Thyroid gland (tissue), 4 donors: ENCODE data around the gene PLA2G2D. TPM values are rescaled to one million over a fixed set of nuclear protein-coding genes. Genes with fewer than 3 reads are reported as not detected.

ENCODE experiments used
- DNase-seq, 2 donors: peaks; one replicate each; pipeline ENCODE4 v3.0.0-alpha.2; 2019
- H3K27ac ChIP-seq, 3 donors: fragments of 200-600 bp; sonication (generic); 1 replicate in 2 of 3; 2 replicates in 1 of 3; pipeline ENCODE4 v1.5.1; 2016 to 2019; ENCODE audit warnings: mild to moderate bottlenecking in 1 of 3, moderate library complexity in 1 of 3
- H3K27me3 ChIP-seq: fragments of 200-600 bp; sonication (generic); one replicate; pipeline ENCODE4 v1.5.1; 2019
- H3K36me3 ChIP-seq, 2 donors: fragments of 200-600 bp; sonication (generic); one replicate each; pipeline ENCODE4 v1.5.1; 2016 to 2019
- H3K4me1 ChIP-seq, 2 donors: fragments of 200-600 bp; sonication (generic); one replicate each; pipeline ENCODE4 v1.5.1; 2017 to 2019
- H3K4me3 ChIP-seq, 3 donors: fragments of 200-600 bp; sonication (generic); replicated peaks in 1 of 3; 1 replicate in 2 of 3; 2 replicates in 1 of 3; pipeline ENCODE4 v1.5.1; 2016; ENCODE audit warnings: mild to moderate bottlenecking in 1 of 3
- H3K9me3 ChIP-seq: fragments of 200-600 bp; sonication (generic); one replicate; pipeline ENCODE4 v1.5.1; 2017
- CTCF ChIP-seq, 6 experiments: fragments of 200-600 bp in 3 of 6; fragments of 450-650 bp in 3 of 6; sonication (generic) in 3 of 6; IDR thresholded peaks; one replicate each; pipeline ENCODE4 v1.5.1; 2016 to 2019; ENCODE audit warnings: antibody characterized with exemption in 6 of 6, mild to moderate bottlenecking in 2 of 6, inconsistent platforms in 1 of 6, moderate library complexity in 1 of 6
- POLR2A ChIP-seq, 2 donors: fragments of 450-650 bp; IDR thresholded peaks; one replicate each; pipeline ENCODE4 v1.6.1; 2017; ENCODE audit warnings: antibody characterized with exemption in 2 of 2, mild to moderate bottlenecking in 2 of 2, moderate library complexity in 1 of 2
- WGBS, 2 donors: methylation state at CpG; one replicate each; pipeline ENCODE4 v1.1.5; 2017; 5-methylcytosine and 5-hydroxymethylcytosine counted together
- intact Hi-C: fragments of 100-400 bp; cut with DNase I; formaldehyde crosslinking; loops from one replicate; pipeline ENCODE4 v1.15.1; 2023
- total RNA-seq, 4 donors: library from RNA; depleted of rRNA; stranded (reverse); fragments of >200 nt; gene quantifications; one replicate each; pipeline ENCODE4 v1.2.3, GENCODE V29; 2016

Gene PLA2G2D
- total RNA-seq, 4 donors from 2014 or later = not detected

GRCh38 chr1:20089328-20090077 lies 29.8 kb downstream of the PLA2G2D start:
- DNase-seq = no peak
- no peaks in the 10 kb centered on the region for H3K36me3 ChIP-seq
- peaks cover 0 to 5% of the 10 kb centered on the region in 2 donors for H3K4me1 ChIP-seq
- no peak overlapping the region for H3K27ac ChIP-seq
- no peaks in the 10 kb centered on the region for H3K9me3 ChIP-seq
- TF ChIP-seq POLR2A (IDR thresholded peaks at IDR 0.05) (no peak), CTCF (IDR thresholded peaks at IDR 0.05) (no peak)
- WGBS, 2 donors = 88 to 89% methylated on average over 19 of the region's 19 CpGs
- H3K4me3 ChIP-seq = no peak overlapping the region
- no peaks in the 10 kb centered on the region for H3K27me3 ChIP-seq
- intact Hi-C loops = no loop called here

GRCh38 chr1:20087668-20088067 lies 31.7 kb downstream of the PLA2G2D start:
- 55 to 68% methylated on average over 4 of the region's 4 CpGs for WGBS, 2 donors
- TF ChIP-seq POLR2A (IDR thresholded peaks at IDR 0.05) (no peak), CTCF (IDR thresholded peaks at IDR 0.05) (no peak)
- Histone ChIP-seq H3K27ac (no peak overlapping the region), H3K9me3 (no peaks in the 10 kb centered on the region), H3K27me3 (no peaks in the 10 kb centered on the region), H3K4me1 (no peaks in the 10 kb centered on the region), H3K4me3 (no peak overlapping the region), H3K36me3 (no peaks in the 10 kb centered on the region)
- no peak for DNase-seq
- intact Hi-C loops = no loop called here

- no peak for TF ChIP-seq POLR2A (IDR thresholded peaks at IDR 0.05)
- TF ChIP-seq CTCF (IDR thresholded peaks at IDR 0.05) = no peak
- no peak overlapping the region for H3K27ac ChIP-seq
- WGBS, 2 donors = 94 to 100% methylated on average over 1 of the region's 1 CpG
- no peaks in the 10 kb centered on the region for H3K36me3 ChIP-seq
- no peak overlapping the region for H3K4me3 ChIP-seq
- intact Hi-C loops = no loop called here
- no peak for DNase-seq
- H3K9me3 ChIP-seq = no peaks in the 10 kb centered on the region
- no peaks in the 10 kb centered on the region for H3K27me3 ChIP-seq
- no peaks in the 10 kb centered on the region for H3K4me1 ChIP-seq
Observed at GRCh38 chr1:20086800-20087199, 32.5 kb downstream of the PLA2G2D start.

GRCh38 chr1:20083178-20083944 lies 36.0 kb downstream of the PLA2G2D start:
- H3K27ac ChIP-seq = no peak overlapping the region
- WGBS, 2 donors = 88 to 92% methylated on average over 10 of the region's 10 CpGs

More at GRCh38 chr1:20083178-20083944, 36.0 kb downstream of the PLA2G2D start:
- H3K9me3 ChIP-seq = no peaks in the 10 kb centered on the region
- no peak overlapping the region for H3K4me3 ChIP-seq
- no peaks in the 10 kb centered on the region for H3K27me3 ChIP-seq
- no peak for DNase-seq
- TF ChIP-seq POLR2A (IDR thresholded peaks at IDR 0.05) (no peak), CTCF (IDR thresholded peaks at IDR 0.05) (no peak)
- intact Hi-C loops = no loop called here
- peaks cover 0 to 4% of the 10 kb centered on the region in 2 donors for H3K4me1 ChIP-seq
- H3K36me3 ChIP-seq = no peaks in the 10 kb centered on the region
